WERI-Rb-1 (cell line): ENCODE data around the gene PRODH.

Experiments used
- DNase-seq: peaks from one replicate; pipeline ENCODE4 v3.0.0-alpha.2; 2020
- H3K27ac ChIP-seq: fragments of 250-450 bp; sonication (Bioruptor Pico); 2 replicates; pipeline ENCODE4 v1.5.1; 2020; ENCODE audit warnings: mild to moderate bottlenecking, moderate library complexity
- H3K27me3 ChIP-seq: fragments of 250-450 bp; sonication (Bioruptor Pico); 2 replicates; pipeline ENCODE4 v1.5.1; 2021; ENCODE audit warnings: mild to moderate bottlenecking, low read depth, moderate library complexity; ENCODE audit not compliant: insufficient read depth, severe bottlenecking
- H3K36me3 ChIP-seq: fragments of 250-450 bp; sonication (Bioruptor Pico); 2 replicates; pipeline ENCODE4 v1.5.1; 2020; ENCODE audit warnings: mild to moderate bottlenecking, moderate library complexity
- H3K4me3 ChIP-seq: 2 replicates; pipeline ENCODE4 v1.5.1; 2011; ENCODE audit warnings: low read depth, mild to moderate bottlenecking, control low read depth, low read length
- H3K9me3 ChIP-seq: fragments of 250-450 bp; sonication (Bioruptor Pico); 2 replicates; pipeline ENCODE4 v1.5.1; 2021; ENCODE audit warnings: mild to moderate bottlenecking, moderate library complexity; ENCODE audit not compliant: severe bottlenecking
- CTCF ChIP-seq: IDR thresholded peaks from 2 replicates; pipeline ENCODE4 v1.5.1; 2011; ENCODE audit warnings: low read depth, mild to moderate bottlenecking, control low read depth, inconsistent platforms, low read length

PRODH gene

GRCh38 chr22:18935889-18936529 lies at the start of gene PRODH:
TSS of gene PRODH (minus strand) at chr22:18936293. CDS start at chr22:18936287, 6 bp downstream.
- DNase-seq, result no peak
- H3K27me3 ChIP-seq, result no peaks in the 10 kb centered on the region
- no peaks in the 10 kb centered on the region for H3K36me3 ChIP-seq
- H3K4me3 ChIP-seq, result no peak within 1 kb of the TSS
- no peak for TF ChIP-seq CTCF
- no peak within 1 kb of the TSS for H3K27ac ChIP-seq
- H3K9me3 ChIP-seq, result no peaks in the 10 kb centered on the region

- no peaks in the 10 kb centered on the region for H3K27me3 ChIP-seq
- H3K36me3 ChIP-seq, result no peaks in the 10 kb centered on the region
- no peak for DNase-seq
- no peaks in the 10 kb centered on the region for H3K9me3 ChIP-seq
- no peak for TF ChIP-seq CTCF
- H3K4me3 ChIP-seq, result no peak overlapping the region
- H3K27ac ChIP-seq, result no peak overlapping the region
Measured at GRCh38 chr22:18985780-18986179, 49.7 kb upstream of the PRODH start.

GRCh38 chr22:18984564-18984963 lies 48.5 kb upstream of the PRODH start:
- Histone ChIP-seq H3K36me3 (no peaks in the 10 kb centered on the region; the same call in 1 of the 2 replicates), H3K4me3 (no peak overlapping the region), H3K27me3 (no peaks in the 10 kb centered on the region), H3K9me3 (no peaks in the 10 kb centered on the region), H3K27ac (no peak overlapping the region)
- DNase-seq, result no peak
- no peak for TF ChIP-seq CTCF

GRCh38 chr22:18983120-18983651 lies 47.1 kb upstream of the PRODH start:
- no peak overlapping the region for H3K27ac ChIP-seq
- DNase-seq, result no peak
- H3K27me3 ChIP-seq, result no peaks in the 10 kb centered on the region
- TF ChIP-seq CTCF, result no peak
- no peaks in the 10 kb centered on the region for H3K9me3 ChIP-seq
- no peak overlapping the region for H3K4me3 ChIP-seq
- no peaks in the 10 kb centered on the region; the same call in 1 of the 2 replicates for H3K36me3 ChIP-seq

- Histone ChIP-seq H3K4me3 (no peak overlapping the region), H3K36me3 (no peaks in the 10 kb centered on the region; the same call in none of the 2 replicates), H3K27me3 (no peaks in the 10 kb centered on the region), H3K27ac (no peak overlapping the region), H3K9me3 (no peaks in the 10 kb centered on the region)
- no peak for TF ChIP-seq CTCF
- DNase-seq, result no peak
Measured at GRCh38 chr22:18980829-18981228, 44.7 kb upstream of the PRODH start.

GRCh38 chr22:18979957-18980356 lies 43.9 kb upstream of the PRODH start:
- no peaks in the 10 kb centered on the region; the same call in none of the 2 replicates for H3K36me3 ChIP-seq
- DNase-seq, result no peak
- no peak overlapping the region for H3K27ac ChIP-seq
- H3K27me3 ChIP-seq, result no peaks in the 10 kb centered on the region
- no peak overlapping the region for H3K4me3 ChIP-seq
- H3K9me3 ChIP-seq, result no peaks in the 10 kb centered on the region
- TF ChIP-seq CTCF, result no peak
